Immature natural killer cell (primary cell): Measurements from ENCODE around the gene SLC35B4. TPM values are rescaled to one million over a fixed set of nuclear protein-coding genes. Genes with fewer than 3 reads are reported as not detected.

Experiments used
- DNase-seq, 3 donors: peaks; one replicate each; pipeline ENCODE4 v3.0.0; 2022; ENCODE audit warnings: mixed read lengths in 1 of 3
- H3K27ac Mint-ChIP-seq, 6 donors: one replicate each; pipeline ENCODE4 v1.8.0; 2020; ENCODE audit warnings: mixed read lengths in 6 of 6, mild to moderate bottlenecking in 5 of 6, inconsistent platforms in 4 of 6, moderate library complexity in 3 of 6
- H3K27me3 Mint-ChIP-seq, 3 donors: one replicate each; pipeline ENCODE4 v1.8.0; 2020 to 2021; ENCODE audit warnings: low read depth in 3 of 3, mild to moderate bottlenecking in 3 of 3, mixed read lengths in 3 of 3, moderate library complexity in 3 of 3, inconsistent platforms in 1 of 3
- H3K36me3 Mint-ChIP-seq, 3 donors: one replicate each; pipeline ENCODE4 v1.8.0; 2020; ENCODE audit warnings: mixed read lengths in 3 of 3, inconsistent platforms in 2 of 3, mild to moderate bottlenecking in 2 of 3
- H3K4me1 Mint-ChIP-seq, 2 donors: one replicate each; pipeline ENCODE4 v1.8.0; 2020; ENCODE audit warnings: inconsistent platforms in 2 of 2, mild to moderate bottlenecking in 2 of 2, mixed read lengths in 2 of 2, moderate library complexity in 1 of 2
- H3K4me3 Mint-ChIP-seq, 5 donors: one replicate each; pipeline ENCODE4 v1.8.0; 2020; ENCODE audit warnings: mild to moderate bottlenecking in 5 of 5, mixed read lengths in 5 of 5, inconsistent platforms in 3 of 5, moderate library complexity in 3 of 5
- H3K9me3 Mint-ChIP-seq, 6 donors: one replicate each; pipeline ENCODE4 v1.8.0; 2020; ENCODE audit warnings: mild to moderate bottlenecking in 6 of 6, mixed read lengths in 6 of 6, inconsistent platforms in 4 of 6, moderate library complexity in 3 of 6
- polyA plus RNA-seq, 3 donors: library from polyadenylated mRNA; unstranded; fragments of 300-500 nt; fragmentation: Illumina TruSeq; gene quantifications; one replicate each; pipeline ENCODE4 v1.2.3, GENCODE V29; 2021

SLC35B4 gene
- polyA plus RNA-seq, 3 donors from 2014 or later = 18.2 to 35.5 (median 23.5) TPM

- Mint-ChIP-seq H3K4me1 (no peaks in the 10 kb centered on the region), H3K27ac (no peak overlapping the region)
Observed at GRCh38 chr7:134350709-134351108, 34.0 kb upstream of the SLC35B4 start.

DNA sequence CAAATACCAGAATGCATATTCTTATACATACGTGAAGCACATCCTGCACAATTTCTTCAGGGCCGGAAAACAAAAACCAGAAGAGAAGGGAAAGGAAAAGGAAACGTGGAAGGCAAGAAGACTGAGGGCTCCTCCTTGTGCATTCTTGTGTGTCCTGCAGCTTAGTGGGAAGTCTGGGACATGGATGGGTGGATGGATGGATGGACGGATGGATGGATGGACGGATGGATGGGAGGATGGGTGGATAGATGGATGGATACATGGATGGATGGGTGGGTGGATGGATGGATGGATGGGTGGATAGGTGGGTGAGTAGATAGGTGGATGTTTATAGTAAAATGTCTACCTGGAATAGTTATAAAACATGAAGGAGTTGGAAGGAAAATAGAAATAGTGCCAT is 30.8 kb upstream of the SLC35B4 start:
- no peak overlapping the region for H3K4me3 Mint-ChIP-seq
- peaks cover 4 to 6% (median 5%) of the 10 kb centered on the region in 3 donors for H3K27me3 Mint-ChIP-seq
- peaks cover 0 to 6% (median 0%) of the 10 kb centered on the region in 6 donors for H3K9me3 Mint-ChIP-seq
- no peak overlapping the region for H3K27ac Mint-ChIP-seq
- DNase-seq = no peak
- H3K4me1 Mint-ChIP-seq = no peaks in the 10 kb centered on the region
- H3K36me3 Mint-ChIP-seq = no peaks in the 10 kb centered on the region

More at GRCh38 chr7:134350709-134351108, 34.0 kb upstream of the SLC35B4 start:
- H3K9me3 Mint-ChIP-seq = peaks cover 0 to 6% (median 0%) of the 10 kb centered on the region in 6 donors
- DNase-seq = no peak
- H3K4me3 Mint-ChIP-seq = no peak overlapping the region
- peaks cover 2 to 4% (median 3%) of the 10 kb centered on the region in 3 donors for H3K27me3 Mint-ChIP-seq
- no peaks in the 10 kb centered on the region for H3K36me3 Mint-ChIP-seq

- no peak overlapping the region for H3K4me3 Mint-ChIP-seq
- H3K9me3 Mint-ChIP-seq = peaks cover 0 to 6% (median 0%) of the 10 kb centered on the region in 6 donors
- H3K27me3 Mint-ChIP-seq = peaks cover 2 to 6% (median 2%) of the 10 kb centered on the region in 3 donors
- H3K36me3 Mint-ChIP-seq = no peaks in the 10 kb centered on the region
- no peak for DNase-seq
- H3K27ac Mint-ChIP-seq = no peak overlapping the region
- H3K4me1 Mint-ChIP-seq = no peaks in the 10 kb centered on the region
Observed at GRCh38 chr7:134343796-134344195, 27.1 kb upstream of the SLC35B4 start.

GRCh38 chr7:134343136-134343535 is 26.4 kb upstream of the SLC35B4 start:
- peaks cover 2 to 6% (median 2%) of the 10 kb centered on the region in 3 donors for H3K27me3 Mint-ChIP-seq
- H3K9me3 Mint-ChIP-seq = peaks cover 0 to 6% (median 0%) of the 10 kb centered on the region in 6 donors
- no peak overlapping the region for H3K27ac Mint-ChIP-seq
- H3K4me3 Mint-ChIP-seq = no peak overlapping the region
- no peak for DNase-seq
- no peaks in the 10 kb centered on the region for H3K4me1 Mint-ChIP-seq
- H3K36me3 Mint-ChIP-seq = no peaks in the 10 kb centered on the region

DNA sequence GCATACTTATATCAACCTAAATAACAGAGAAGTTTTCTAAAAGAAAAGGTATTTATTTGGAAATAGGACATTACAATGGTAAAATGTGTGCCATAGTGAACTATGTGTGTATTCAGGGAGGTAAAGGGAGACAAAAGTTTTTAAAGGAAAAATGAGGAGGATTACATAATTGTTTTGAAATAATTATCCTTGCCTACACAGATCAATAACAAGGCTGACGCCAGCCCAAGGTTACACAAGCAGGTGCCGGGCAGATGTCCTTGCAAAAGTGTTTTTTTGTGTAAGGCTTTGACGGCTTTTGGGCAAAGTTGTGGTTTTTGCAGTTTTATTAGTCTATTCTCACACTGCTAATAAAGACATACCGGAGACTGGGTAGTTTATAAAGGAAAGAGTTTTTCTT is 22.7 kb upstream of the SLC35B4 start:
- DNase-seq = no peak
- Mint-ChIP-seq H3K36me3 (no peaks in the 10 kb centered on the region), H3K4me3 (no peak overlapping the region), H3K4me1 (no peaks in the 10 kb centered on the region), H3K27me3 (peaks cover 0 to 3% (median 0%) of the 10 kb centered on the region in 3 donors), H3K27ac (no peak overlapping the region), H3K9me3 (no peaks in the 10 kb centered on the region)

GRCh38 chr7:134337980-134338379 is 21.2 kb upstream of the SLC35B4 start:
- H3K4me1 Mint-ChIP-seq = no peaks in the 10 kb centered on the region
- no peaks in the 10 kb centered on the region for H3K36me3 Mint-ChIP-seq
- H3K27me3 Mint-ChIP-seq = peaks cover 0 to 5% (median 0%) of the 10 kb centered on the region in 3 donors
- H3K4me3 Mint-ChIP-seq = no peak overlapping the region
- DNase-seq = no peak
- H3K9me3 Mint-ChIP-seq = no peaks in the 10 kb centered on the region
- H3K27ac Mint-ChIP-seq = no peak overlapping the region

DNA sequence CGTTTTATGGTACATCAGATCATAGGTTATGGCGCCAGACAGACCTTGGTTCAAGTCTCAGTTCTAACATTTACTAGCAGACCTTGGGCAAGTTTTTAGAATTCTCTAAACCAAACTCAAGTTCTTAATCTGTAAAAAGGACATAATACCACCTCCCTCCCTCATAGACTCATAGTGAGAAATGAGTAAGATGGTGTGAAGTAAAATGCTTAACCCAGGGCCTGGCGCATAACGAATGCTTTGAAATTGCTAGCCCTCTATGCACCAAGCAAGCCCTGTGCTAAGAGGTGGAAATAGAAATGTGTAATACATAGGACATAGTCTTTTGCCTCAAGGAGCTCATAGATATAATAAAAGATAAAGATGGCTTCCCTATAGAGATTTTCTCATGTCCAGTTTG is 17.7 kb upstream of the SLC35B4 start:
- DNase-seq = no peak
- no peaks in the 10 kb centered on the region for H3K9me3 Mint-ChIP-seq
- peaks cover 5 to 7% (median 5%) of the 10 kb centered on the region in 3 donors for H3K27me3 Mint-ChIP-seq
- no peaks in the 10 kb centered on the region for H3K4me1 Mint-ChIP-seq
- no peaks in the 10 kb centered on the region for H3K36me3 Mint-ChIP-seq
- no peak overlapping the region for H3K27ac Mint-ChIP-seq
- H3K4me3 Mint-ChIP-seq = no peak overlapping the region

GRCh38 chr7:134333943-134334342 is 17.2 kb upstream of the SLC35B4 start:
- Mint-ChIP-seq H3K4me3 (no peak overlapping the region), H3K4me1 (no peaks in the 10 kb centered on the region), H3K36me3 (no peaks in the 10 kb centered on the region), H3K27ac (no peak overlapping the region), H3K27me3 (peaks cover 5 to 9% (median 6%) of the 10 kb centered on the region in 3 donors), H3K9me3 (no peaks in the 10 kb centered on the region)
- DNase-seq = no peak

- peaks cover 5 to 9% (median 6%) of the 10 kb centered on the region in 3 donors for H3K27me3 Mint-ChIP-seq
Observed at GRCh38 chr7:134332892-134333291, 16.2 kb upstream of the SLC35B4 start.

GRCh38 chr7:134331393-134331792 is 14.7 kb upstream of the SLC35B4 start:
- no peaks in the 10 kb centered on the region for H3K4me1 Mint-ChIP-seq
- no peaks in the 10 kb centered on the region for H3K36me3 Mint-ChIP-seq
- H3K4me3 Mint-ChIP-seq = no peak overlapping the region
- H3K9me3 Mint-ChIP-seq = peaks cover 0 to 1% (median 0%) of the 10 kb centered on the region in 6 donors
- DNase-seq = no peak
- H3K27ac Mint-ChIP-seq = no peak overlapping the region
- H3K27me3 Mint-ChIP-seq = peaks cover 6 to 9% (median 6%) of the 10 kb centered on the region in 3 donors

More at GRCh38 chr7:134332892-134333291, 16.2 kb upstream of the SLC35B4 start:
- H3K9me3 Mint-ChIP-seq = peaks cover 0 to 1% (median 0%) of the 10 kb centered on the region in 6 donors
- no peak overlapping the region for H3K27ac Mint-ChIP-seq
- H3K4me3 Mint-ChIP-seq = no peak overlapping the region
- H3K36me3 Mint-ChIP-seq = no peaks in the 10 kb centered on the region
- DNase-seq = no peak
- no peaks in the 10 kb centered on the region for H3K4me1 Mint-ChIP-seq

DNA sequence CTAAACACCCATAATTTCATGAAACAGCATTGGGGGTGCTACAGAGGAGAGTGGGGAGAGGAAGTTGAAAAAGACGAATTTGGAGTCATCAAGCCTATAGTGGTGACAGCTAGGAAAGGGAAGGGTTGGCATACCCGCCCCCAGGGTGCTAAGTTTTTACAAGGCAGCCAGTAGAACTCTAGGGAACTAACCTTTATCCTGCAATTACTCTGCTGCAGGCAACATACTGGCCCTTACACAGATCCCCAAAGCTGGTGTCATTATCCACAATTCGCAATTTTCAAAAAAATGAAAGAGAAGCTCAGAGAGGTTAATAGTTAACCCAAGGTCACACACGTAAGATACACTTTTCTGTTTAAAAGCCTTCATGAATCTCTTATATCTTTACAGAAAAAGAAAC is 14.2 kb upstream of the SLC35B4 start:
- no peaks in the 10 kb centered on the region for H3K4me1 Mint-ChIP-seq
- H3K27me3 Mint-ChIP-seq = peaks cover 6 to 9% (median 8%) of the 10 kb centered on the region in 3 donors
- H3K9me3 Mint-ChIP-seq = peaks cover 0 to 1% (median 0%) of the 10 kb centered on the region in 6 donors
- H3K4me3 Mint-ChIP-seq = no peak overlapping the region
- H3K27ac Mint-ChIP-seq = no peak overlapping the region
- no peaks in the 10 kb centered on the region for H3K36me3 Mint-ChIP-seq
- no peak for DNase-seq

DNA sequence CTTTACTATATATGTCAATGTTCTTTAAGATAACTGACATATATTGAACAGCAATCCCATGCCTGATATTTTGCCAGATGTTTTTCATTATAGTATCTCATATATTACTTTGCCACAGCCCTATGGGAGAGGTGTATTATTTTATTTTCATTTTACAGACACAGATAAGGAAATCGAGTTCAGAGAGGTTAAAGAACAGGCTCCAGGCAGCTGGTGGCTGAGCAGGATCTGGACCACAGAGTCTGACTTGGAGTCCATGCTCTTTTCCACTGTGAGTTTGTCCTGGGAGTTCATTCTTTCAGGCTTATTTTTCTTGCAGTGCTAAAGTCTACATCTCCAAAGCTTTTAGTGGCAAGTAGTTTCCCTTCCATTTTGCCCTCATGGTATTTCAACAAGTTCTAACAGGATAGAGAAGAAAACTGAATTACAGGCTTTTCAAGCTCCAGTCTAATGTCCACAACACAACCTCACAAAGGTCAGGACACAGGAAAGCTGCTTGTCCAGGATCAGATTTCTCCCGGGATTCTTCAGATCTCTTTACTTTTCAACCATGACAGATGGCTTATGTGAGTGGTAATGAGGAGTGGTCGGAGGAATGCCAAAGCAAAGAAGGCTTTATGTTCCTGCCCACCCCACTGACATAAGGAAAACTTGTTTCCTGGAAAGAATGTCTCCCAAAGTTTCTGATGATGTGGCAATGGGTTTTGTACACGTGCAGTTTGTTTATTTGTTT is 13.1 kb upstream of the SLC35B4 start:
- Mint-ChIP-seq H3K9me3 (peaks cover 0 to 1% (median 0%) of the 10 kb centered on the region in 6 donors), H3K4me1 (no peaks in the 10 kb centered on the region), H3K27ac (no peak overlapping the region), H3K4me3 (no peak overlapping the region), H3K36me3 (no peaks in the 10 kb centered on the region), H3K27me3 (peaks cover 7 to 11% (median 9%) of the 10 kb centered on the region in 3 donors)
- no peak for DNase-seq

- peaks cover 6 to 13% (median 9%) of the 10 kb centered on the region in 3 donors for H3K27me3 Mint-ChIP-seq
- H3K27ac Mint-ChIP-seq = no peak overlapping the region
- H3K4me1 Mint-ChIP-seq = no peaks in the 10 kb centered on the region
- H3K36me3 Mint-ChIP-seq = no peaks in the 10 kb centered on the region
- DNase-seq = no peak
- no peak overlapping the region for H3K4me3 Mint-ChIP-seq
- peaks cover 0 to 1% (median 0%) of the 10 kb centered on the region in 6 donors for H3K9me3 Mint-ChIP-seq
Observed at GRCh38 chr7:134328900-134329299, 12.2 kb upstream of the SLC35B4 start.

DNA sequence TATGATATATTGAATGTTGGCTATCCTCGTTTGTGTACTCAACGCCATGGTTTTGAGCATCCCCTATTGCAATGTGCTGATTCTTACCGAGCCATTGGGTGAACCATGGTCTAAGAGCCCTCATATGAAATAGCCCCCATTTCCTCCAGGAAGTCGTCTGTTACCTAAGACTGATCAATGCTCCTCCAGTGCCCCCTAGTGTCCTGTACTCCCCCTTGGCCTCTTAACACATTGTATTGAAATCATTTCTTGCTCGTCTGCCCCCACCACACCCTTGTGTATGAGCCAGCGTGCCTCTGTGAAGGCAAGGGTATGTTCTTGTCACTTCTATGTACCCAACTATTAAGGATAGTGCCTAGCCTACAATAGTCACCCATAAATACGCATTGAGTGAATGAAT is 11.2 kb upstream of the SLC35B4 start:
- H3K27me3 Mint-ChIP-seq = peaks cover 3 to 16% (median 9%) of the 10 kb centered on the region in 3 donors
- peaks cover 0 to 4% (median 0%) of the 10 kb centered on the region in 3 donors for H3K36me3 Mint-ChIP-seq
- H3K27ac Mint-ChIP-seq = no peak overlapping the region
- DNase-seq = peak; percentile 12 to 41 (median 24)
- peaks cover 0 to 3% (median 0%) of the 10 kb centered on the region in 6 donors for H3K9me3 Mint-ChIP-seq
- no peaks in the 10 kb centered on the region for H3K4me1 Mint-ChIP-seq
- no peak overlapping the region for H3K4me3 Mint-ChIP-seq
